ENCODE results near the gene UGCG.
"Not testable (repeated sequence)": the region's sequence is repeated elsewhere in the genome, so short reads cannot be mapped to it uniquely, and the experiment has no call there.

UGCG gene

GRCh38 chr9:111897601-111898137 is 1.1 kb downstream of the UGCG start:
- ChIA-PET POLR2A (interaction anchor here (1.2 to 2.7 kb wide), 4 partner anchors 62 to 177 kb away, joined by 3 to 10 read pairs (median 5); no protein-coding TSS in a partner anchor), CTCF (interaction anchor here (1.0 kb wide), 1 partner anchor 139 kb away, joined by 6 read pairs; no protein-coding TSS in a partner anchor)
- H3K4me3 ChIP-seq (ENCODE audit: low read depth, low read length): peak overlapping the region; percentile 81
- no peak for TF ChIP-seq CTCF (IDR thresholded peaks at IDR 0.05; ENCODE audit: insufficient read depth, low read length, missing control alignments)
- DNase-seq (ENCODE audit: low read depth, low spot score): no peak

GRCh38 chr9:111898331-111899096 is 1.9 kb downstream of the UGCG start:
- CTCF ChIA-PET: no interaction called here
- no peak for DNase-seq (ENCODE audit: low read depth, low spot score)
- TF ChIP-seq CTCF (IDR thresholded peaks at IDR 0.05; ENCODE audit: insufficient read depth, low read length, missing control alignments): no peak
- POLR2A ChIA-PET: interaction anchor here (1.3 to 2.7 kb wide), 2 partner anchors 61 to 176 kb away, joined by 3 to 10 read pairs; no protein-coding TSS in a partner anchor
- peak overlapping the region; percentile 81 for H3K4me3 ChIP-seq (ENCODE audit: low read depth, low read length)

GRCh38 chr9:111900151-111900857 is 3.7 kb downstream of the UGCG start:
- no peak for DNase-seq (ENCODE audit: low read depth, low spot score)
- peak overlapping the region; percentile 81 for H3K4me3 ChIP-seq (ENCODE audit: low read depth, low read length)
- ChIA-PET POLR2A (interaction anchor here (0.5 to 1.2 kb wide), 3 partner anchors 43 to 826 kb away, joined by 3 to 6 read pairs (median 3); no protein-coding TSS in a partner anchor), CTCF (interaction anchor here (1.2 to 1.5 kb wide), 2 partner anchors 17 to 153 kb away, joined by 3 read pairs; no protein-coding TSS in a partner anchor)
- TF ChIP-seq CTCF (IDR thresholded peaks at IDR 0.05; ENCODE audit: insufficient read depth, low read length, missing control alignments): no peak

- POLR2A ChIA-PET: interaction anchor here (1.2 to 1.3 kb wide), 2 partner anchors 160 to 174 kb away, joined by 3 to 5 read pairs; no protein-coding TSS in a partner anchor
- peak overlapping the region; percentile 81 for H3K4me3 ChIP-seq (ENCODE audit: low read depth, low read length)
- CTCF ChIA-PET: interaction anchor here (0.9 to 1.5 kb wide), 4 partner anchors 18 to 152 kb away, joined by 3 to 4 read pairs (median 3); no protein-coding TSS in a partner anchor
- DNase-seq (ENCODE audit: low read depth, low spot score): no peak
- TF ChIP-seq CTCF (IDR thresholded peaks at IDR 0.05; ENCODE audit: insufficient read depth, low read length, missing control alignments): no peak
Measured at GRCh38 chr9:111900858-111901612, 4.4 kb downstream of the UGCG start.

GRCh38 chr9:111902391-111903139 is 6.0 kb downstream of the UGCG start:
- no peak for DNase-seq (ENCODE audit: low read depth, low spot score)
- no peak for TF ChIP-seq CTCF (IDR thresholded peaks at IDR 0.05; ENCODE audit: insufficient read depth, low read length, missing control alignments)
- CTCF ChIA-PET: interaction anchor here (0.8 to 2.5 kb wide), 5 partner anchors 13 to 459 kb away, joined by 3 to 7 read pairs (median 4); no protein-coding TSS in a partner anchor
- POLR2A ChIA-PET: interaction anchor here (0.6 to 1.4 kb wide), 4 partner anchors 56 to 172 kb away, joined by 3 to 9 read pairs (median 4); no protein-coding TSS in a partner anchor
- peak overlapping the region; percentile 81 for H3K4me3 ChIP-seq (ENCODE audit: low read depth, low read length)

- not testable (repeated sequence) for H3K4me3 ChIP-seq (ENCODE audit: low read depth, low read length); DNase-seq (ENCODE audit: low read depth, low spot score)
- ChIA-PET CTCF (interaction anchor here (0.8 to 2.5 kb wide), 5 partner anchors 10 to 458 kb away, joined by 3 to 7 read pairs (median 3); no protein-coding TSS in a partner anchor), POLR2A (interaction anchor here (1.2 to 1.7 kb wide), 2 partner anchors 139 to 162 kb away, joined by 3 to 4 read pairs; no protein-coding TSS in a partner anchor)
Measured at GRCh38 chr9:111903535-111903934, 6.9 kb downstream of the UGCG start.
